CD4-positive, alpha-beta memory T cell (primary cell): ENCODE measurements around the gene ASCL4. TPM values are rescaled to one million over a fixed set of nuclear protein-coding genes. Genes with fewer than 3 reads are reported as not detected.

Experiments used
- CTCF ChIA-PET: fragments of 350-600 bp; sonication (Branson Sonifier 250); formaldehyde crosslinking; loops from one replicate; lab custom pipeline; 2021; ENCODE audit warnings: inconsistent platforms; ENCODE audit not compliant: partially characterized antibody; lab: Charles Lee
- POLR2A ChIA-PET: fragments of 350-600 bp; sonication (Branson Sonifier 250); formaldehyde crosslinking; loops from one replicate; lab custom pipeline; 2021; ENCODE audit not compliant: partially characterized antibody; lab: Charles Lee
- DNase-seq, 5 donors: peaks; one replicate each; pipeline versions ENCODE4 v3.0.0 to v3.0.0-alpha.2; 2020 to 2022; ENCODE audit warnings: mixed read lengths in 1 of 5
- H3K27ac ChIP-seq: one replicate; pipeline ENCODE4 v1.7.0; 2013; ENCODE audit warnings: low read depth, low read length
- H3K27me3 ChIP-seq: 2 replicates; pipeline ENCODE4 v1.7.0; 2013; ENCODE audit warnings: mild to moderate bottlenecking, low read length, moderate library complexity; ENCODE audit not compliant: insufficient read depth
- H3K36me3 ChIP-seq: 2 replicates; pipeline ENCODE4 v1.7.0; 2013; ENCODE audit warnings: mild to moderate bottlenecking, low read length, moderate library complexity; ENCODE audit not compliant: insufficient read depth
- H3K4me1 ChIP-seq: 2 replicates; pipeline ENCODE4 v1.7.0; 2013; ENCODE audit warnings: mild to moderate bottlenecking, low read length, moderate library complexity; ENCODE audit not compliant: insufficient read depth
- H3K4me3 ChIP-seq, 2 donors: one replicate each; pipeline ENCODE4 v1.7.0; 2013; ENCODE audit warnings: low read length in 2 of 2, mild to moderate bottlenecking in 1 of 2
- H3K9me3 ChIP-seq, 2 donors: one replicate each; pipeline ENCODE4 v1.7.0; 2013; ENCODE audit warnings: low read length in 2 of 2, control low read depth in 1 of 2; ENCODE audit not compliant: control insufficient read depth in 1 of 2
- H3K27ac Mint-ChIP-seq, 7 donors: one replicate each; pipeline ENCODE4 v1.8.0; 2020 to 2021; ENCODE audit warnings: mixed read lengths in 7 of 7, mild to moderate bottlenecking in 6 of 7, inconsistent platforms in 3 of 7, moderate library complexity in 3 of 7
- H3K27me3 Mint-ChIP-seq, 2 donors: one replicate each; pipeline ENCODE4 v1.8.0; 2020 to 2021; ENCODE audit warnings: mixed read lengths in 2 of 2
- H3K36me3 Mint-ChIP-seq, 2 donors: one replicate each; pipeline ENCODE4 v1.8.0; 2020 to 2021; ENCODE audit warnings: mixed read lengths in 2 of 2, inconsistent platforms in 1 of 2, mild to moderate bottlenecking in 1 of 2
- H3K4me1 Mint-ChIP-seq, 4 donors: one replicate each; pipeline ENCODE4 v1.8.0; 2020 to 2021; ENCODE audit warnings: mixed read lengths in 4 of 4, mild to moderate bottlenecking in 1 of 4
- H3K4me3 Mint-ChIP-seq, 8 donors: one replicate each; pipeline ENCODE4 v1.8.0; 2020 to 2021; ENCODE audit warnings: mixed read lengths in 8 of 8, mild to moderate bottlenecking in 7 of 8, moderate library complexity in 6 of 8, inconsistent platforms in 3 of 8
- H3K9me3 Mint-ChIP-seq, 8 donors: one replicate each; pipeline ENCODE4 v1.8.0; 2020 to 2021; ENCODE audit warnings: mixed read lengths in 8 of 8, mild to moderate bottlenecking in 5 of 8, inconsistent platforms in 3 of 8, moderate library complexity in 1 of 8
- intact Hi-C: fragments of 100-400 bp; cut with micrococcal nuclease; formaldehyde crosslinking; loops from one replicate; pipeline ENCODE4 v1.15.1; 2023
- polyA plus RNA-seq, 2 donors: library from polyadenylated mRNA; unstranded; fragments of 300-500 nt; fragmentation: Illumina TruSeq; gene quantifications; one replicate each; pipeline ENCODE4 v1.2.3, GENCODE V29; 2021
- total RNA-seq, 2 experiments: library from RNA; stranded (reverse); gene quantifications; one replicate each; pipeline ENCODE4 v1.2.3, GENCODE V29; 2021

ASCL4 gene
- total and polyA plus RNA-seq, 4 experiments from 2014 or later: not detected

GRCh38 chr12:107735763-107736162 is 38.7 kb upstream of the ASCL4 start:
- Histone ChIP-seq H3K27ac (no peak overlapping the region), H3K9me3 (no peaks in the 10 kb centered on the region), H3K27me3 (no peaks in the 10 kb centered on the region), H3K36me3 (peaks cover 48% of the 10 kb centered on the region), H3K4me1 (no peaks in the 10 kb centered on the region), H3K4me3 (no peak overlapping the region)
- CTCF ChIA-PET: no interaction called here
- H3K27me3 Mint-ChIP-seq: no peaks in the 10 kb centered on the region
- DNase-seq: no peak
- POLR2A ChIA-PET: no interaction called here
- peaks cover 64 to 78% of the 10 kb centered on the region in 2 donors for H3K36me3 Mint-ChIP-seq
- no peak overlapping the region for H3K27ac Mint-ChIP-seq
- H3K4me3 Mint-ChIP-seq: no peak overlapping the region
- H3K9me3 Mint-ChIP-seq: no peaks in the 10 kb centered on the region
- intact Hi-C loops: no loop called here
- H3K4me1 Mint-ChIP-seq: peaks cover 0 to 6% (median 0%) of the 10 kb centered on the region in 4 donors

GRCh38 chr12:107736914-107737313 is 37.6 kb upstream of the ASCL4 start:
- H3K4me3 Mint-ChIP-seq: no peak overlapping the region
- Histone ChIP-seq H3K27ac (no peak overlapping the region), H3K4me3 (no peak overlapping the region), H3K27me3 (no peaks in the 10 kb centered on the region), H3K4me1 (no peaks in the 10 kb centered on the region), H3K36me3 (peaks cover 59% of the 10 kb centered on the region), H3K9me3 (no peaks in the 10 kb centered on the region)
- H3K27ac Mint-ChIP-seq: peak overlapping the region in 3 of 7 donors; percentile 2 to 16 (median 2)
- no peaks in the 10 kb centered on the region for H3K27me3 Mint-ChIP-seq
- H3K4me1 Mint-ChIP-seq: peaks cover 0 to 9% (median 0%) of the 10 kb centered on the region in 4 donors
- ChIA-PET POLR2A (no interaction called here), CTCF (no interaction called here)
- H3K9me3 Mint-ChIP-seq: no peaks in the 10 kb centered on the region
- DNase-seq: no peak
- H3K36me3 Mint-ChIP-seq: peaks cover 72 to 87% of the 10 kb centered on the region in 2 donors
- intact Hi-C loops: no loop called here

- H3K27ac ChIP-seq: no peak overlapping the region
- no peaks in the 10 kb centered on the region for H3K9me3 Mint-ChIP-seq
- H3K9me3 ChIP-seq: no peaks in the 10 kb centered on the region
- H3K4me3 ChIP-seq: no peak overlapping the region
- H3K27me3 Mint-ChIP-seq: no peaks in the 10 kb centered on the region
- DNase-seq: no peak
- intact Hi-C loops: no loop called here
- H3K36me3 ChIP-seq: peaks cover 60% of the 10 kb centered on the region
- no peak overlapping the region for H3K4me3 Mint-ChIP-seq
- H3K27me3 ChIP-seq: no peaks in the 10 kb centered on the region
- POLR2A ChIA-PET: no interaction called here
- no peak overlapping the region for H3K27ac Mint-ChIP-seq
- peaks cover 13% of the 10 kb centered on the region for H3K4me1 ChIP-seq
- peaks cover 28 to 50% of the 10 kb centered on the region in 2 donors for H3K36me3 Mint-ChIP-seq
- CTCF ChIA-PET: no interaction called here
- H3K4me1 Mint-ChIP-seq: peaks cover 4 to 12% (median 7%) of the 10 kb centered on the region in 4 donors
Observed at GRCh38 chr12:107748472-107748871, 26.0 kb upstream of the ASCL4 start.

- Mint-ChIP-seq H3K27ac (no peak overlapping the region), H3K27me3 (no peaks in the 10 kb centered on the region), H3K9me3 (no peaks in the 10 kb centered on the region), H3K36me3 (peaks cover 33 to 52% of the 10 kb centered on the region in 2 donors), H3K4me1 (peaks cover 4 to 12% (median 9%) of the 10 kb centered on the region in 4 donors), H3K4me3 (no peak overlapping the region)
- intact Hi-C loops: no loop called here
- H3K36me3 ChIP-seq: peaks cover 60% of the 10 kb centered on the region
- no peak overlapping the region for H3K27ac ChIP-seq
- ChIA-PET POLR2A (no interaction called here), CTCF (no interaction called here)
- DNase-seq: no peak
- H3K9me3 ChIP-seq: no peaks in the 10 kb centered on the region
- peaks cover 13% of the 10 kb centered on the region for H3K4me1 ChIP-seq
- no peaks in the 10 kb centered on the region for H3K27me3 ChIP-seq
- no peak overlapping the region for H3K4me3 ChIP-seq
Observed at GRCh38 chr12:107749083-107749482, 25.4 kb upstream of the ASCL4 start.

GRCh38 chr12:107759410-107759809 is 15.1 kb upstream of the ASCL4 start:
- POLR2A ChIA-PET: interaction anchor here (1.6 to 1.8 kb wide), 2 partner anchors 9 to 74 kb away, joined by 4 to 8 read pairs; partner anchors contain the start of gene PWP1
- Mint-ChIP-seq H3K4me3 (peak overlapping the region; percentile 72 to 95 (median 90)), H3K4me1 (peaks cover 17 to 45% (median 26%) of the 10 kb centered on the region in 4 donors), H3K9me3 (no peaks in the 10 kb centered on the region), H3K36me3 (peaks cover 11 to 36% of the 10 kb centered on the region in 2 donors), H3K27ac (peak overlapping the region; percentile 78 to 93 (median 91)), H3K27me3 (no peaks in the 10 kb centered on the region)
- CTCF ChIA-PET: interaction anchor here (0.6 kb wide), 1 partner anchor 84 kb away, joined by 3 read pairs; no protein-coding TSS in a partner anchor
- H3K9me3 ChIP-seq: no peaks in the 10 kb centered on the region
- DNase-seq: peak in 2 of 5 donors; percentile 14 to 64
- peak overlapping the region; percentile 61 for H3K27ac ChIP-seq
- peak overlapping the region in 1 of 2 donors; percentile 82 for H3K4me3 ChIP-seq
- H3K27me3 ChIP-seq: no peaks in the 10 kb centered on the region
- peaks cover 41% of the 10 kb centered on the region for H3K4me1 ChIP-seq
- intact Hi-C loops: no loop called here
- H3K36me3 ChIP-seq: peaks cover 16% of the 10 kb centered on the region

- H3K27me3 ChIP-seq: no peaks in the 10 kb centered on the region
- peak; percentile 20 to 50 (median 42) for DNase-seq
- H3K9me3 ChIP-seq: no peaks in the 10 kb centered on the region
- intact Hi-C loops: loop anchor here (2.0 to 5.0 kb wide), 6 partner anchors 124 to 1458 kb away; partner anchors contain the start of genes ALKBH2, ISCU, SART3 and SSH1
- peaks cover 17 to 45% (median 26%) of the 10 kb centered on the region in 4 donors for H3K4me1 Mint-ChIP-seq
- H3K36me3 ChIP-seq: peaks cover 9% of the 10 kb centered on the region
- H3K4me3 Mint-ChIP-seq: peak overlapping the region; percentile 72 to 95 (median 90)
- peak overlapping the region; percentile 78 to 93 (median 91) for H3K27ac Mint-ChIP-seq
- H3K9me3 Mint-ChIP-seq: no peaks in the 10 kb centered on the region
- H3K27me3 Mint-ChIP-seq: no peaks in the 10 kb centered on the region
- H3K4me1 ChIP-seq: peaks cover 41% of the 10 kb centered on the region
- H3K4me3 ChIP-seq: peak overlapping the region; percentile 77 to 82
- H3K36me3 Mint-ChIP-seq: peaks cover 8 to 29% of the 10 kb centered on the region in 2 donors
- POLR2A ChIA-PET: interaction anchor here (0.6 to 1.6 kb wide), 3 partner anchors 10 to 868 kb away, joined by 3 to 6 read pairs (median 4); partner anchors contain the start of gene PWP1
- CTCF ChIA-PET: interaction anchor here (0.6 kb wide), 1 partner anchor 85 kb away, joined by 3 read pairs; no protein-coding TSS in a partner anchor
- peak overlapping the region; percentile 61 for H3K27ac ChIP-seq
Observed at GRCh38 chr12:107760207-107760808, 14.2 kb upstream of the ASCL4 start.

- POLR2A ChIA-PET: interaction anchor here (0.6 to 1.6 kb wide), 3 partner anchors 10 to 867 kb away, joined by 3 to 6 read pairs (median 4); partner anchors contain the start of gene PWP1
- no peaks in the 10 kb centered on the region for H3K9me3 Mint-ChIP-seq
- DNase-seq: peak; percentile 87 to 94 (median 93)
- peaks cover 17 to 45% (median 26%) of the 10 kb centered on the region in 4 donors for H3K4me1 Mint-ChIP-seq
- peaks cover 8 to 26% of the 10 kb centered on the region in 2 donors for H3K36me3 Mint-ChIP-seq
- H3K4me3 Mint-ChIP-seq: peak within 1 kb of the TSS; percentile 89 to 95 (median 92)
- peaks cover 41% of the 10 kb centered on the region for H3K4me1 ChIP-seq
- H3K36me3 ChIP-seq: peaks cover 9% of the 10 kb centered on the region
- intact Hi-C loops: loop anchor here (1.0 to 5.0 kb wide), 9 partner anchors 76 to 1458 kb away; partner anchors contain the start of genes ALKBH2, CRY1, FICD and ISCU
- H3K27ac ChIP-seq: peak within 1 kb of the TSS; percentile 64
- H3K27me3 ChIP-seq: no peaks in the 10 kb centered on the region
- H3K9me3 ChIP-seq: no peaks in the 10 kb centered on the region
- no peaks in the 10 kb centered on the region for H3K27me3 Mint-ChIP-seq
- peak within 1 kb of the TSS; percentile 77 to 82 for H3K4me3 ChIP-seq
- H3K27ac Mint-ChIP-seq: peak within 1 kb of the TSS; percentile 90 to 98 (median 94)
- CTCF ChIA-PET: no interaction called here
Observed at GRCh38 chr12:107760809-107761501, 13.5 kb upstream of the ASCL4 start, which contains the start of gene PRDM4. TSS of gene PRDM4 (minus strand) at chr12:107761137. CDS start at chr12:107760515, 622 bp downstream.
